SW480 (cell line): ENCODE results near the gene LRRC51.
A peak's percentile ranks its signal among the peaks of the same experiment; 100 is the strongest.

Source experiments
- DNase-seq: peaks from one replicate; pipeline ENCODE4 v3.0.0-alpha.2; 2016; ENCODE audit warnings: low spot score

Gene LRRC51

GRCh38 chr11:72080326-72081183 is at the start of gene LRRC51, which contains the start of gene NUMA1:
LRRC51 (plus strand) TSS chr11:72080850; CDS start chr11:72089084, 8,234 bp downstream.
NUMA1 (minus strand) TSS chr11:72080542; CDS start chr11:72035943, 44,599 bp downstream.
- peak; percentile 100 for DNase-seq

GRCh38 chr11:72036687-72037086 is 44.0 kb upstream of the LRRC51 start:
- no peak for DNase-seq

- DNase-seq = no peak
Measured at GRCh38 chr11:72037554-72038311, 42.9 kb upstream of the LRRC51 start.

GRCh38 chr11:72038491-72038890 is 42.2 kb upstream of the LRRC51 start:
- no peak for DNase-seq

- DNase-seq = no peak
Measured at GRCh38 chr11:72039031-72039855, 41.4 kb upstream of the LRRC51 start.

GRCh38 chr11:72039856-72040401 is 40.7 kb upstream of the LRRC51 start:
- DNase-seq = no peak

GRCh38 chr11:72040491-72041363 is 39.9 kb upstream of the LRRC51 start:
- DNase-seq = no peak

- DNase-seq = no peak
Measured at GRCh38 chr11:72041364-72042063, 39.1 kb upstream of the LRRC51 start.

GRCh38 chr11:72042064-72042745 is 38.4 kb upstream of the LRRC51 start:
- no peak for DNase-seq

- no peak for DNase-seq
Measured at GRCh38 chr11:72045849-72046248, 34.8 kb upstream of the LRRC51 start.

- DNase-seq = no peak
Measured at GRCh38 chr11:72048766-72049460, 31.7 kb upstream of the LRRC51 start.

- DNase-seq = no peak
Measured at GRCh38 chr11:72058416-72059034, 22.1 kb upstream of the LRRC51 start.

GRCh38 chr11:72061739-72062396 is 18.8 kb upstream of the LRRC51 start:
- no peak for DNase-seq

- no peak for DNase-seq
Measured at GRCh38 chr11:72066855-72067254, 13.8 kb upstream of the LRRC51 start.

GRCh38 chr11:72067266-72067665 is 13.4 kb upstream of the LRRC51 start:
- no peak for DNase-seq

GRCh38 chr11:72067676-72068075 is 13.0 kb upstream of the LRRC51 start:
- DNase-seq = no peak

- DNase-seq = no peak
Measured at GRCh38 chr11:72069200-72069599, 11.4 kb upstream of the LRRC51 start.

GRCh38 chr11:72069787-72070251 is 10.8 kb upstream of the LRRC51 start:
- peak; percentile 76 for DNase-seq
